SK-N-SH treated with all-trans-retinoic acid at 6 μM for 48 hours (cell line): ENCODE measurements around the gene GPR32.

Source experiments
- ARNTL ChIP-seq: fragments of 450-650 bp; formaldehyde crosslinking; IDR thresholded peaks from 2 replicates; pipeline ENCODE4 v1.5.0; 2020; ENCODE audit warnings: low read depth, mild to moderate bottlenecking, moderate library complexity, borderline replicate concordance
- CSDC2 ChIP-seq: fragments of 250-450 bp; sonication (Bioruptor Pico); IDR thresholded peaks from 2 replicates; pipeline ENCODE4 v1.5.0; 2020; ENCODE audit warnings: mild to moderate bottlenecking, moderate library complexity
- GLIS3 ChIP-seq: fragments of 250-450 bp; sonication (Bioruptor Pico); IDR thresholded peaks from 2 replicates; pipeline ENCODE4 v1.5.0; 2020; ENCODE audit warnings: mild to moderate bottlenecking, moderate library complexity
- SNAI2 ChIP-seq: fragments of 250-450 bp; sonication (Bioruptor Pico); IDR thresholded peaks from 2 replicates; pipeline ENCODE4 v1.5.0; 2020; ENCODE audit warnings: mild to moderate bottlenecking, moderate library complexity
- TF ChIP-seq, protein P1 (sequence below): fragments of 250-450 bp; sonication (Bioruptor Pico); IDR thresholded peaks from 2 replicates; pipeline ENCODE4 v1.8.0; 2020; ENCODE audit warnings: mild to moderate bottlenecking, moderate library complexity, borderline replicate concordance

DNA sequence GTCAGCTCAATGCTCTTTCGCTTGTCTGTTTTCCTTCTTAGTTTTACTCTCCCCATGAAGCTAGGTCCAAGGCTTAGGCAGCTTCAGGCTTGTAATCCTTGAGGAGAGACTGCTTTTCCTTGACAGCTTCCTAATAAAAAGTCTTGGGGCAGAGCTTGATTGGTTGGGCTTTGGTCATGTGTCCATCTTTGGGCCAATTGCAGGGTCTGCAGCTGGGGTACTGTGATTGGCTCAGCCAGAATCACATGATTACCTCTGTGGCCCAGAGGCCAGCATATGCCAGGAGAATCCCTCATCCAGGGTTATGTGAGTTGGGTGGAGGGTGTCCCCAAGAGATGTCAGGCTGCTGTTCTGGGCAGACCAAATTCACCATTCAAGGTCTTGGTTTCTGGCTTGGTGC is 45.2 kb downstream of the GPR32 start:
- TF ChIP-seq ARNTL (CRISPR knock-in tag) = no peak
- TF ChIP-seq, protein P1, sequence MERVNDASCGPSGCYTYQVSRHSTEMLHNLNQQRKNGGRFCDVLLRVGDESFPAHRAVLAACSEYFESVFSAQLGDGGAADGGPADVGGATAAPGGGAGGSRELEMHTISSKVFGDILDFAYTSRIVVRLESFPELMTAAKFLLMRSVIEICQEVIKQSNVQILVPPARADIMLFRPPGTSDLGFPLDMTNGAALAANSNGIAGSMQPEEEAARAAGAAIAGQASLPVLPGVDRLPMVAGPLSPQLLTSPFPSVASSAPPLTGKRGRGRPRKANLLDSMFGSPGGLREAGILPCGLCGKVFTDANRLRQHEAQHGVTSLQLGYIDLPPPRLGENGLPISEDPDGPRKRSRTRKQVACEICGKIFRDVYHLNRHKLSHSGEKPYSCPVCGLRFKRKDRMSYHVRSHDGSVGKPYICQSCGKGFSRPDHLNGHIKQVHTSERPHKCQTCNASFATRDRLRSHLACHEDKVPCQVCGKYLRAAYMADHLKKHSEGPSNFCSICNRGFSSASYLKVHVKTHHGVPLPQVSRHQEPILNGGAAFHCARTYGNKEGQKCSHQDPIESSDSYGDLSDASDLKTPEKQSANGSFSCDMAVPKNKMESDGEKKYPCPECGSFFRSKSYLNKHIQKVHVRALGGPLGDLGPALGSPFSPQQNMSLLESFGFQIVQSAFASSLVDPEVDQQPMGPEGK = no peak
- no peak for TF ChIP-seq SNAI2 (CRISPR knock-in tag)
- TF ChIP-seq GLIS3 (CRISPR knock-in tag) = no peak
- no peak for TF ChIP-seq CSDC2 (CRISPR knock-in tag)
